HCT116 (cell line): ENCODE data around the gene HPD.

Experiments used
- ATF3 ChIP-seq: IDR thresholded peaks from 2 replicates; pipeline ENCODE4 v1.6.1; 2012
- CEBPB ChIP-seq: IDR thresholded peaks from 2 replicates; pipeline ENCODE4 v1.6.1; 2012; ENCODE audit warnings: low read depth
- CTCF ChIP-seq, 3 experiments: fragments of 200-600 bp in 1 of 3; sonication (generic) in 1 of 3; IDR thresholded peaks in 2 of 3; conservative IDR thresholded peaks in 1 of 3; 2 replicates each; pipeline ENCODE4 v1.5.1; 2012 to 2017; ENCODE audit warnings: low read depth in 2 of 3, low read length in 2 of 3, antibody characterized with exemption in 1 of 3, borderline replicate concordance in 1 of 3, control low read depth in 1 of 3, mild to moderate bottlenecking in 1 of 3, mixed read lengths in 1 of 3, mixed run types in 1 of 3, moderate library complexity in 1 of 3; ENCODE audit not compliant: insufficient read depth in 1 of 3
- EGR1 ChIP-seq: IDR thresholded peaks from 2 replicates; pipeline ENCODE4 v1.6.1; 2012; ENCODE audit warnings: low read depth
- ELF1 ChIP-seq: IDR thresholded peaks from 2 replicates; pipeline ENCODE4 v1.6.1; 2012; ENCODE audit warnings: low read depth, borderline replicate concordance
- EZH2phosphoT487 ChIP-seq: fragments of 200-600 bp; IDR thresholded peaks from 2 replicates; pipeline ENCODE4 v1.6.1; 2018; ENCODE audit warnings: antibody characterized with exemption, borderline replicate concordance
- POLR2A ChIP-seq: IDR thresholded peaks from 2 replicates; pipeline ENCODE4 v1.7.0; 2011; ENCODE audit warnings: borderline replicate concordance; ENCODE audit not compliant: insufficient read depth, insufficient read length; ENCODE audit errors: extremely low read depth
- POLR2AphosphoS5 ChIP-seq: IDR thresholded peaks from 2 replicates; pipeline ENCODE4 v1.6.1; 2011; ENCODE audit warnings: mild to moderate bottlenecking, low read depth, low read length, moderate library complexity
- RAD21 ChIP-seq: IDR thresholded peaks from 2 replicates; pipeline ENCODE4 v1.6.1; 2012; ENCODE audit warnings: low read depth, mild to moderate bottlenecking
- SIN3A ChIP-seq: IDR thresholded peaks from 2 replicates; pipeline ENCODE4 v1.6.1; 2012; ENCODE audit warnings: low read depth
- SP1 ChIP-seq: IDR thresholded peaks from 2 replicates; pipeline ENCODE4 v1.6.1; 2012; ENCODE audit warnings: low read depth
- SRF ChIP-seq: IDR thresholded peaks from 2 replicates; pipeline ENCODE4 v1.6.1; 2012; ENCODE audit warnings: low read depth
- YY1 ChIP-seq: IDR thresholded peaks from 2 replicates; pipeline ENCODE4 v1.6.1; 2011; ENCODE audit warnings: low read length, low read depth, moderate library complexity, mild to moderate bottlenecking; ENCODE audit not compliant: insufficient replicate concordance; ENCODE audit errors: extremely low read depth
- ZNF274 ChIP-seq: fragments of 200-500 bp; sonication (Bioruptor generic); IDR thresholded peaks from 2 replicates; pipeline ENCODE4 v1.6.1; 2014; ENCODE audit warnings: mild to moderate bottlenecking, low read depth, low read length, inconsistent platforms

GRCh38 chr12:121874071-121874470 is 15.4 kb upstream of the HPD start:
- TF ChIP-seq POLR2A = no peak
- TF ChIP-seq SRF = no peak
- no peak for TF ChIP-seq CTCF (IDR thresholded peaks at IDR 0.05 in 2 of 3, conservative IDR thresholded peaks at IDR 0.05 in 1 of 3; ENCODE audit: borderline replicate concordance in 1 of 3, insufficient read depth in 1 of 3, low read depth in 2 of 3, low read length in 2 of 3)
- TF ChIP-seq SP1 = no peak
- TF ChIP-seq ATF3 = no peak
- no peak for TF ChIP-seq POLR2AphosphoS5
- TF ChIP-seq EZH2phosphoT487 = no peak
- no peak for TF ChIP-seq EGR1
- no peak for TF ChIP-seq CEBPB
- no peak for TF ChIP-seq ELF1
- no peak for TF ChIP-seq SIN3A
- no peak for TF ChIP-seq YY1
- no peak for TF ChIP-seq RAD21
- TF ChIP-seq ZNF274 = no peak
